Occipital lobe (tissue), 2 donors: ENCODE measurements around the gene PSD2. TPM values are rescaled to one million over a fixed set of nuclear protein-coding genes. Genes with fewer than 3 reads are reported as not detected.

Source experiments
- DNase-seq: peaks from one replicate; lab custom pipeline; 2025; lab: John Stamatoyannopoulos, UW
- total RNA-seq: library from RNA; depleted of rRNA; stranded (reverse); fragments of >200 nt; gene quantifications from one replicate; pipeline ENCODE4 v1.2.3, GENCODE V29; 2014

PSD2 gene
- total RNA-seq, 1 donor from 2014 or later = 17.0 TPM

- no peak for DNase-seq
Observed at GRCh38 chr5:139854029-139854605, 58.5 kb downstream of the PSD2 start.

GRCh38 chr5:139854953-139855352 is 59.3 kb downstream of the PSD2 start:
- DNase-seq = no peak

GRCh38 chr5:139855451-139855850 is 59.8 kb downstream of the PSD2 start:
- no peak for DNase-seq

- DNase-seq = no peak
Observed at GRCh38 chr5:139855946-139856540, 60.4 kb downstream of the PSD2 start.

GRCh38 chr5:139856714-139857113 is 61.1 kb downstream of the PSD2 start:
- DNase-seq = no peak

GRCh38 chr5:139859013-139859412 is 63.4 kb downstream of the PSD2 start:
- no peak for DNase-seq

GRCh38 chr5:139861021-139861888 is 65.6 kb downstream of the PSD2 start:
- DNase-seq = no peak

- DNase-seq = no peak
Observed at GRCh38 chr5:139861889-139862207, 66.2 kb downstream of the PSD2 start.

GRCh38 chr5:139862313-139862712 is 66.7 kb downstream of the PSD2 start:
- DNase-seq = no peak

GRCh38 chr5:139862803-139863202 is 67.2 kb downstream of the PSD2 start:
- DNase-seq = no peak

- peak; percentile 65 for DNase-seq
Observed at GRCh38 chr5:139863361-139863760, 67.8 kb downstream of the PSD2 start.

GRCh38 chr5:139863855-139864558 is 68.4 kb downstream of the PSD2 start:
- peak; percentile 41 for DNase-seq

- no peak for DNase-seq
Observed at GRCh38 chr5:139864716-139865483, 69.3 kb downstream of the PSD2 start.

- no peak for DNase-seq
Observed at GRCh38 chr5:139867109-139867508, 71.5 kb downstream of the PSD2 start.

- no peak for DNase-seq
Observed at GRCh38 chr5:139867581-139867980, 72.0 kb downstream of the PSD2 start.

GRCh38 chr5:139869042-139869790 is 73.6 kb downstream of the PSD2 start:
- DNase-seq = no peak

- DNase-seq = no peak
Observed at GRCh38 chr5:139870677-139871076, 75.1 kb downstream of the PSD2 start.

- DNase-seq = no peak
Observed at GRCh38 chr5:139871614-139872013, 76.0 kb downstream of the PSD2 start.

- no peak for DNase-seq
Observed at GRCh38 chr5:139872052-139872766, 76.6 kb downstream of the PSD2 start.
